Measurements from ENCODE around the gene GLS.
A peak's percentile ranks its signal among the peaks of the same experiment; 100 is the strongest.
"Not testable (repeated sequence)": the region's sequence is repeated elsewhere in the genome, so short reads cannot be mapped to it uniquely, and the experiment has no call there.

Gene GLS

GRCh38 chr2:190938771-190939335 is 58.2 kb downstream of the GLS start:
- no peak for DNase-seq

DNA sequence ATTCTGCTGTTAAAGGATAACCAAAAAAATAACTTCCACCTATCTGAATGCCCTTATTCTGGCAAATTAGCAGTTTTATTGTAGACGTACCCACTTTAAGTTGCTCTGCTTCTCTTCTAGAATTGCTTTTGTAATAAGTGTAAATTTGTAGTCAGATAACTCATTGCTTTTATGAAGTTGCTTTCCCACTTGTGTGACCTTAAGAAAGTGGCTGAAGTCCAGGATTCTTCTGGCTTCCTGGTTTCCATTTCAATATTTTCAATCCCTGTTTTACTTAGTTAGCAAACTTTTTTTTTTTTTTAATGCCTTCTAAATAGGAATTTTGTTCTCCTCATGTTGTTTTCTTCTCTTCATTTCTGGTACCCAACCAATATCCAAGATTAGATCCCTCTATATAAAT is 59.8 kb downstream of the GLS start:
- no peak for DNase-seq

DNA sequence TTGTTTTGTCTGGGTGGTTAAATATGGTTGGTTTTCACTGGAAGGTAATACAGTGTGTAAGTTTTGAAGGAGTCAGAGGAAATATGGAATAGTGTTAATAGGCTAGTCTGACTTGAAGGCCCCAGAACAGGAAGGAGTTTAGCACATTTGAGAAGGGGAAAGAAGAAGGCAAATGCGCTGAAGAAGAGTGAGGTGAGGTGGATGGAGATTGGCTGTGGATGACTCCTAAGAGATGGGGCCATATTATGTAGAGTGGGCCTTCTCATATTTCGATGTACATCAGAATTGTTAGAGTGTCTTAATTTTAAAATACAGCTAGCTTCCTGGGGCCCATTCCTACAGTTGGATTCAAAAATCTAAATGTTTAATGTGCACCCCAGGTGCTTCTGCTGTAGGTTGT is 61.0 kb downstream of the GLS start:
- no peak for DNase-seq

DNA sequence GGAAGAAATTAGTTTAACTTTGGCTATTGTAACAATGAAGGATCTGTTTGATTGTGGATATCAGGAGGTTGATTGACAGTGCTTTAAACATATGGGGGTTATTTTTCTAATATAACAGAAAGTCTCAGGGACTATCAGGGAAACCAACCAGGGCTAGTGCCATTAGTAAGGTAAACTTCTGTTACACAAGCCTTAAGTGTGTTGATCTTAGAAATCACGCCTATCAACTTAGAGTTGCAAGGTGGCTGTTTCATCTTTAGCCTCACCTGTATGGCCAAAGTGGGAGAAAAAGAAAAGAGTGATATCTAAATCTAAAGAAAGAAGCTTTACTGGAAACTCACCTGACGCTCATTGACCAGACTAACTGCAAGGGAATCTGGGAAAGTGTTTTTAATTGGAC is 62.1 kb downstream of the GLS start:
- DNase-seq = no peak

GRCh38 chr2:190943706-190944105 is 63.1 kb downstream of the GLS start:
- no peak for DNase-seq

GRCh38 chr2:190947141-190947540 is 66.5 kb downstream of the GLS start:
- no peak for DNase-seq

GRCh38 chr2:190947711-190948251 is 67.2 kb downstream of the GLS start:
- peak; percentile 38 for DNase-seq

- no peak for DNase-seq
Measured at GRCh38 chr2:190948671-190949070, 68.0 kb downstream of the GLS start.

- DNase-seq = no peak
Measured at GRCh38 chr2:190950566-190950991, 70.0 kb downstream of the GLS start.

DNA sequence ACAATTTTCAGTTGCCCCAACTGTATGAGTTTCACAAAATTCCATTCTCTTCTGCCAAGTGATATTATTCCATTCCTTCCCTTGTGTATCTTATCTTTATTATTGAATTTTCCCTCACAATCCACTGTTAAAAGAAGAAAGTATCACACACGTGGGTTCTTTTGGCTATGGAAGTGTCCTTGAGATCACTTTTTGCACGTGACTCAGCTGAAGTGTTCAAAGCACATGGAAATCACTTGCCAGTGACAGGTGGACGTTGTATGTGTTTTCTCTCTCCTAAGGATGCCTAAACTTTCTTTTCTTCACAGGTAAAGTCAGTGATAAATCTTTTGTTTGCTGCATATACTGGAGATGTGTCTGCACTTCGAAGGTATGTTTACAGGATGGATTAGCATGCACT is 72.6 kb downstream of the GLS start:
- no peak for DNase-seq

- DNase-seq = no peak
Measured at GRCh38 chr2:190959911-190960788, 79.5 kb downstream of the GLS start.

GRCh38 chr2:190961117-190961516 is 80.5 kb downstream of the GLS start:
- DNase-seq = not testable (repeated sequence)

GRCh38 chr2:190961918-190962487 is 81.4 kb downstream of the GLS start:
- DNase-seq = no peak

GRCh38 chr2:190963088-190963487 is 82.5 kb downstream of the GLS start:
- no peak for DNase-seq

- DNase-seq = no peak
Measured at GRCh38 chr2:190964170-190964795, 83.7 kb downstream of the GLS start.

GRCh38 chr2:190965580-190966222 is 85.1 kb downstream of the GLS start:
- DNase-seq = no peak

DNA sequence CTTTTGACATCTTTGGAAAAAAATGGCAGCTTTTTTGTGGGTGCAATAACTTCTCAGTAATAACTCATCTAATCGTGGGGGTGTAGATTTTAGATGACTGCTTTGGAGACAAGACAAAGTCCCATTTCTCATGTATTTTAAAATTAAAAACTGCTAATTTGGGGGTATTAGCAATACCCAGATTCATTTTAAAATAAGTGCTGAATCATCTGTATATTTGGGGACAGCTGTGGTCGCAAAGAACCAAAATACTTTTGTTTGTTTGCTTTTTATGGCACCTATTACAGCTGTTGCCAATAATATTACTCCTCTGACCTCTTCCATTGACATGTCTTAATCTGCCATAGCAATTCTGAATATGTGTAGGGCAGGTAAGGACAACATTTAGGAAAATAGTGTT is 87.9 kb downstream of the GLS start:
- no peak for DNase-seq

DNA sequence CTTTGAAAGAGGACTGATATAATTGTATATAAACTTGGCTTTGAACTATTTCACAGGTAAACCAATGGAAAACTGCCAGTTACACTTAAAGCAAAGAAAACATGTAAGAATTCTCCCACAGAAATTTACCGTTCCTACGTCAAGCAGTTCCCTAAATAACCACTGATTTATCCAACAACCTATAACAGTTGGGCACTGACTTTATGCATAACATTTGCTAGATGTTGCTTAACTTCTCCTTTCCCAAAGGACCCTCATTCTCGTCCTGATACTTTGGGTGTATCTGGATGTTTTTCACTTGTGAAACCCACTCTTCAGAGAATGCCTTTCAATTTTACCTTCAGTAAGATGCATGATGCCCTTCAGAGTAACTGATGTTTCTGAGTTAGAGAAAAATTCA is 89.5 kb downstream of the GLS start:
- DNase-seq = no peak

DNA sequence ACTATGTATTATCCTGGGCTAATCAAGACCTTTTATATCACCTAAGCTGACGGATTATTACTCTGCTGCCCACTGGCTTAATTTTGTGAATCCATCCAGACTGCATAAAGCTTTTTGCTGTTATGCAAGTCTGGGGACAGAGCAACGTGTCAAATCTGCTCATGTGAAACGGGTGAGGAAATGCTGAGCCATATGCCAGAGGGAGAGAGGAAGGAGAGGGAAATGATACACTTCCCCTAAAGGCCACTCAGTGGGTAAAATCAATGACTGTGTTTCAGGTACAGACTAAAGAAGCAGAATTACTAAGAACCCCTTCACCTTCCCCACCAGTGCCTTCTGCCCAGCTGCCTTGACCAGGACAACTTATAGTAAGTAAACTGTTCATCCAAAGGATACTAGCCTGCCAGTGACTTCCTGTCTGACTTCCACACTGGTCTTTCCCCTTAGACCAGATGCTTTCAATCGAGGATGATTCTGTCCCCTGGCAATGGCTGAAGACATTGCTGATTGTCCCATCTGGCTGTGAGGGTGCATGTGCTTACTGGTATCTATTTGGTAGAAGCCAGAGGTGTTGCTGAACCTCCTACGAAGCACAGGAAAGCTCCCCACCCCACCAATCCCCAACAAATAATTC is 90.4 kb downstream of the GLS start:
- DNase-seq = no peak

GRCh38 chr2:190972213-190972612 is 91.6 kb downstream of the GLS start:
- DNase-seq = no peak

GRCh38 chr2:190972846-190973245 is 92.2 kb downstream of the GLS start:
- no peak for DNase-seq

- DNase-seq = no peak
Measured at GRCh38 chr2:190973262-190973661, 92.6 kb downstream of the GLS start.

All from KG1 (cell line).